Measurements from ENCODE around the gene TPH2.

TPH2 gene

DNA sequence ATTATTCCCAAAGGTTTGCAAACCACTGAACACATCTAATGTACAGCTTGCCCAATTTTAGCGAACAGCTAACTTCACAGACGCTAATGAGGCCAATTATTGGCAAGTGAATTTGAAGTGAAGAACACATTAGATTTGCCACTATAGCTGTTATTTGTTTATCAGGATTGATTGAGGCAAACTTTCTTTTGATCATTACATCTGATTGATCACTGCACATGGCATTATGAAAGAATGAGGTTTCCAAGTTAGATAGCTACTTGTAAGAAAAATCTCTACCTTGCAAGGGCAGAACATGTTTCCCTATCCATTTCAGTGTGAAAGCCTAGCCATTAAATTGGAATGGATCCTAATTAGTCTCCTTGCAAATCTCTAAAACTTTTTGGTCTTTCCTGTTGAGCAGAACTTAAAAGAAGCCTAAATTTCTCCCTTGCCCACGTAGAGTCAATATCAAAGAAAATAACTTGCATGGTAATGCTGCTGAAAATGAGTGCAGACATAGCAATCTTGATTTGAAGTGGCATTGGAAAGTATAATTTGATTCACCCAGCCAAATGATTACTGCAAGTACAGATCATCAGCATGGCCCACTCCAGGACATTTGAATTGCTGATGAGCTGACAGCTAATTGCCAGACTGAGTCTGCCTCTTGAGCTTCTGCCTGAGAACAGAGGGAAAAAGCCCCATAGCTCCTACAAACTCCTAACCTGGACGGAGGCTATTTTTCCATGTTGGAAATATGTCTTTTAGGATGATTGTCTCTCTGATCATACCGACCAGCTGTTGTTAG lies 98.6 kb downstream of the TPH2 start:
- DNase-seq, result no peak

DNA sequence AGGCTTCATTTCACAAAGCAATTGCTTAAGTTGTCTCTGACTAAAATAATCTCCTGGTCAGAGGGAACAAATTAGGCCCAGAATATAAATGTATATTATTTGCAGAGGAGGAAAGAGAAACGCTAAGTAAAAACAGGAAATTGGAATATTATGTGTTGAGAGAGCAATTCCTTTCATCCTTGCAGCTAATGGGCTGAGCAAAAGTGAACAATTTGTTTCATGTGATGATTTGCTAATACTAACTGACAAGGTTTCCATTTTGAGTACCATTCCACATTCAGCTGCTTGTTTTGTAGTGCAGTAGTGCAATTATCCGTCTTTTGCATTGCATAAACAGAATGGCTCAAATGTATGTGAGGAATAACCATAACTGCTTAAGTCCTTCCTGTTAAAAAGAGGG lies 103.2 kb downstream of the TPH2 start:
- DNase-seq, result no peak

DNA sequence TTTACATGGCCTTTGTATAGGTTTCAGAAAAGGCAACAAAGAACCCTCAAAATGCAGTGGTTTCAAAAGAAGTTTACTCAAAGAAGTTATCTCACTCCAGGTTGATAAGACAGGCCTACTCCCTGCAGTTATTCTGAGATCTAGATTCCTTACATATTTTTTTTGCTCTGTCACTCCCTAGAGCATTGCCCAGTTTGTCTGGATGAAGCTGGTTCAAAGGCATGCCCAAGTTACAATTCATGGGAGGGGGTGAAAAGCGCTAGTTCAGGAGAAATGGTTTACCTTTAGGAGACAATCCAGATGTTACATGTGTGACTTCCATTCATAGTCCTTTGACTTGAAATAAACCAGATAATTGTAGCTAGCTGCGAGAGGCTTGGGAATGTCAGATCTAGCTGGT lies 115.0 kb downstream of the TPH2 start:
- no peak for DNase-seq

DNA sequence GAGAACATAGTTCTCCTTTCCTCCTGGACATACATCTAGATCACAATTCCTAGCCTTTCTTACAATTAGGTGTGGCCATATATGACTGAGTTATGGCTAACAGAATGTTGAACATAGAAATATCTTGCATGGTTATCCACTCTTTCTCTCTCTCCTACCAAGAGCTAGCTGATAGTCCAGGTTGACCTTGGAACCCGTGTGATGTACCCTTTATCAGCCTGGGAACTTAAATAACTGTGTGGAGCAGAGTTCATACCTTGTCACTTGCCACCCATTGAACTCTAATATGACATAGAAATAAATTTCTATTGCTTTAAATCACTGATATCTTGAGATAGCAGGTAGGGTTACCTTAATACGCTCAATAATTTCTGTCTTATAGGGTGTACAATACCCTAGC lies 115.9 kb downstream of the TPH2 start:
- no peak for DNase-seq

DNA sequence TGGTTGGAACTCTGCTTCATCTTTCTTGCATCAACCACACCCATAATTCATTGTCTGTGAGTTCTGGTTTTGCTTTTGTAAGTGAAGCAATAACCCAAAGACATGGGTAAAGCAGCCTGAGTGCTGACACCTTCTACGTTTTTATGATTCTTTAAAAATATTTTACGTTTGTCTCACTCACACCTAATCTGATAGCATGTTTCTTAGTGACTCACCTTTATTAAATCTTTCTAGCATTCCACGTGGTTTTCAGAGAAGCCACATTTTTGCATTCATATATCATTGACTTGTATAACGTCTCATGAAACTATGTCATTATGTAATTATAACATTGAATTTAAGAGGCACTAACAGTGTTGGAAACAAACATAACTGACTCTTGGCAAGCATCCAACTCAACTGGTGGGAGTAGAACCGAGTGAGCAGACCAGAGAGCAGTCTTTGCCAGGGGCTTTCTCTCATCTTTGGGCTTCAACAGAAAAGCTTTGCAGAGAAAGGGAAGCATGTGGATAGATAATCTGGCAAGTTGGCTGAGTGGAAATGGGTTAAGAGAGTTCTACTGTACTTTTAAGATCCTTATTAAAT lies 118.8 kb downstream of the TPH2 start:
- no peak for DNase-seq

DNA sequence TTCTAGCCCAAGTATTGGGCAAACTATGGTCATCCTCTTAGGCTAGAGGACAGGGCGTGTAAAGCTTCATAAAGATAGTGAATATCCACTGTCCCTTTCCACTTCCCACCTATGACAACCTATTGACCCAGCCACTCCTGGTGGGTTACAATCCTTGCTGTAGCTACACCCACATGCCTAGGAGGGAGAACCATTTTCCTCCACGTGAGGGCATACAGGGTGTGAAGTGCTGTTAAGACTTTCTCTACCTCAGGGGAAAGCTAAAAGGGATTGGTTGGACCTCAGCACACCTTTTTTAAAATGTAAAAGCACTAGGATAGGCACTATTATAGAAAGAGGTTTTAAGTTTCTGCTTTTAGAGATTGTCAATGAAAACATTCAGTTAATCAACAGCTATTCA lies 124.4 kb downstream of the TPH2 start:
- no peak for DNase-seq

DNA sequence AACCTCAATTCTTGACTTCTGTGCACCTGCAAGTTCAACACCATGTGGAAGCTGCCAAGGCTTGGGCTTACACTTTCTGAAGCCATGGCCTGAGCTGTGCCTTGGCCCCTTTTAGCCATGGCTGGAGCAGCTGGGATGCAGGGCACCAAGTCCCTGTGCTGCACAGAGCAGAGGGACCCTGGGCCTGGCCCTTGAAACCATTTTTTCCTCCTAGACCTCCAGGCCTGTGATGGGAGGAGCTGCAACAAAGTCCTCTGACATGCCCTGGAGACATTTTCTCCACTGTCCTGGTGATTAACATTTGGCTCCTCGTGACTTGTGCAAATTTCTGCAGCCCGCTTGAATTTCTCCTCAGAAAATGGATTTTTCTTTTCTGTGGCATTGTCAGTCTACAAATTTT lies 132.4 kb downstream of the TPH2 start:
- no peak for DNase-seq

DNA sequence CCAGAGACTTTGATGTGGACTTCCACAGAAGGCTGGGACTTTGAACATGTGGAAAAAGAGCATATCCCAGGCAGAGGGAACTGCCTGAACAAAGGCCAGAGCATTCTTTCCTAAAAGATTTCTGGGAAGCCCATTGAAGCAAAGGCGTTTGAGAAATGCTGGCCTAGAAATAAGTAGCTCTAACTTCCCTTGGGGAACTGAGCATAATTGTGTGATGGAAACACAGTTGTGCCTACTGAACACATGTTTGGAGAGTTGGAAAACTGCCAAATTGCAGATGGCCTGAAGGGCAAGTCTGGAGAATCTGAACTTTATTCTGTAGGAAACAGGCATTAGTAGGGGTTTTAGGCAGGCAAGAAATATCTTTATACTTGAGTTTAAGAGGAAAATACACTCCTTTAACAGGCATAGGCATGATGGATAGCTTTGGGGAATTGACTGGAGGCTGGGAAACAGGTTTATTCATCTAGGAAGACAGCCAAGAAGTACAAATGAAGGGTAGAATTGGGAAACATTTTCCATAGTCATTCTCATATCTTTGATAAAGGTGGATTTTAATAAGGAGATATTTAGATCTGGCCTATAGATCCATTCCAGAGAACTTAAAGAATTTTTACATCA lies 134.1 kb downstream of the TPH2 start:
- DNase-seq, result no peak

DNA sequence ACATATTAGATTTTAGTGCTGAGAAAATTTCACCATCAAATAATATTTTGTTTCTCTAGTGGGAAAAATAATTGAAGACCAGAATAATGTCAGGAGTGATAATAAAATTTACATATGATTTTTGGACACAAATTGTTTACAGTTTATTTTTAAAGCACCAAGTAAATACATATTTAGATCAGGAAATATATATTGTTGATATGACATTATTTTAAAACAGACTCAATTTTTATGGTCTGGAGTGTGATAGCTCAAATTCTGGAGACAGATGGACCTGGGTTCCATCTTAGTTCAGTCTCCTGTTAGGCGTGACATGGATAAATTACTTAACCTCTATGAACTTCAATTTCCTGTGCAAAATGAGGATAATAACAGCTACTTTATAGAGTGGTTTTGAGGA lies 135.4 kb downstream of the TPH2 start:
- no peak for DNase-seq

DNA sequence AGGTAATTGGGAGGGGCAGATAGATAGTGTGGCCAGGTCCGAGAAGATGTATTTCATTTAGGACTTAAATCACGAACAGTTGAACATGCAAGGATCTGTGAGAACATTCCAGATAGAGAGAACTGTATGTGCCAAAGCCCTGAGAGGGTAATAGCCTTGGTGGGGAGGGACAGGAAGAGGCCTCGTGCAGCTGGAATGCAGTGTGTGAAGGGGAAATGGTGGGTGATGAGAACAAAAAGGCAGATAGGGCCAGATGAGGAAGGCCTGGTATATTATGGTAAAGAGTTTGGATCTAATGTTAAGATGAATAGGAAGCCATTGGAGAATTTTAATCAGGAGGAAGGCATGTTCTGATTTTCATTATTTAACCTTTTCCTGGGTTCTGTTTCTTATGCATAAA lies 136.3 kb downstream of the TPH2 start:
- no peak for DNase-seq

DNA sequence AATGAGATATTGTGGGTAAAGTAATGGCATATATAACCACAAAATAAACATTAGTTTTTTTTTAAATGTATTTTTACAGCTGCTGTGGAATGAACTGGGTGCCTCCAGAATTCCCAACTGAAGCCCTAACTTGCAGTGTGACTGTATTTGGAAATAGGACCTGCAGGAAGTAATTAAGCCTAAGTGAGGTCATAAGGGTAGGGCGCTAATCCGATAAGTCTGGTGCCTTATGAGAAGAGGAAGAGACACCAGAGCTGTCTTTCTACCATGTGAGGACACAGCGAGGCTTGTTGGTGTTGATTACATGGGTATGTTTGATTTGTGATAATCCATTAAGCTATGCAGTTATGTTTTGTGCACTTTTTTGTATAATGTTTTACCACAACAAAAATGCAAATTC lies 136.8 kb downstream of the TPH2 start:
- no peak for DNase-seq

DNA sequence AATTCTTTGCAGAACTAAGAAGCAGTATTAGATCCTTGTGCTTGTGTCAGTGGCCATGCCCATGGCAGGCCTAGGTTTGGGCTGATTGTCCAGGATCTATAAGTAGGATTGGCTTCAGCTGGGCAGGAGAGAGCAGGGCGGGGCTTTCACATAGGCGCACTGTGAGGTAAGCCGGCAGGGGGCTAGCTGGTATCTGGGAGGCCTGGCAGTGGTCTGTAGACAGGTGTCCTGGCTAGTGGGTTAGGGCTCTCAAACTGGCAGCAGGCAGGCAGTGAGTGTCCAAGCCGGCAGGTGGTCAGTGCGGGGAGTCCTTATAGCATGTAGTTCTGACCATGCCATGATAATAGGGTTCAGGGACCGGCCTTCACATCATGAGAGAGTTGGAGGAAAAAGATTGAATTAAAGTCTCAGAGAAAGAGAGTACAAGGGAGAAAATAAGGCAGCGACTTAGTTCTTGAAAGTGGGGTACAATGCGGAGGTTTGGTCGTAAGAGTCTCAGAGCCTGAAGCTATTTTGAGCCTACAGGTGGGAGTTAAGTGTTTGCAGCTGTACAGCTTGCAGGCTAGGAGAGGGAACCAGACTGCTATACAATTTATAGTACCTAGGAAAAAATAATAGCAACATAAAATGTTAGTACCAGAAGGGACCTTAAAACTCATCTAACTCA lies 137.4 kb downstream of the TPH2 start:
- no peak for DNase-seq

DNA sequence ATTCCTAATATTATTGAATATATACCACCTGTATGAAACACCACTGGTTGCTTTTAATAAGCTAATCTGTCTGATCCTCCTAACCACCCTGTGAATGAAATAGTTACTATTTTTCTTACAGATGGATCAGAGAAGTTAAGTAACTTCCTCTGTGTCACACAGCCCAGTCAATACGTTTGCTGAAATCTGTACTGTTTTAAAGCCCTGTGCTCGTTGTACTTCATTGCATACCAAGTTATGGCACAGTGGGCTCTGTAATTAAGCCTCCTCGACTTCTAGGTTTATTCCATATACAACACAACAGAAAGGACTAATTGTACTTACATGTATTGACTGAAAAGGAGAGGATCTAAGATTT lies 137.9 kb downstream of the TPH2 start:
- DNase-seq, result no peak

DNA sequence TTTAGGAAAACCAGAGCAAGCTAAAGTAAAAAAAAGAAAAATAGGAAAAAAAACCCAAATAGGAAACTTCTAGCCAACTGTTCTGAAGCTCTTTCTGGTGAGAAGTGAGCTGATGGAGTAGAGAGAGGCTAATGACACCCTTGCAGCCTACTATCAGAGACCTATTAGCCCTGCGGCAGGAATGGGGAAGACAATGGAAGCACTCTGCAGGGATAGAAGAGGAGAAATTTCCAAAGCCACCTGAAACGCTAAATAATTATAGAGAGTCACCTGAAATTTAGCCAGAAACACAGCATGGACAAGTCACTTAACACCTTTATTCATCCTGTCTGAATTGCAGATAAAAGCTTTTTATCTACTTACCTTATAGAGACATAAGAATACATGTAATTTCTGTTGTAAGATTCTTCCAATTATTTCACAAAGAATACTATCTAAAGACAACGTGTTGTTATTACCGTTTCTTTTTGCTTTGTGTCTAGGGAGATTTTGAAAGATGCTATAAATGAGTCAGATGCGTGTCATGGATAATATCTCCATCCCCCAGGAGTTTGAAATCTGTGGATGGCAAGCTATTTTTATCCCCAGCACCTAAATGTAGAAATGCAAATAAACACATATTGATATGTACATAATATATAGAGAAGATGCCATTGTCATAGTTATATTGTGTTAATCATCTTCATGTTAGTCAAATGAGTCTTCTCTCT lies 138.6 kb downstream of the TPH2 start:
- no peak for DNase-seq

DNA sequence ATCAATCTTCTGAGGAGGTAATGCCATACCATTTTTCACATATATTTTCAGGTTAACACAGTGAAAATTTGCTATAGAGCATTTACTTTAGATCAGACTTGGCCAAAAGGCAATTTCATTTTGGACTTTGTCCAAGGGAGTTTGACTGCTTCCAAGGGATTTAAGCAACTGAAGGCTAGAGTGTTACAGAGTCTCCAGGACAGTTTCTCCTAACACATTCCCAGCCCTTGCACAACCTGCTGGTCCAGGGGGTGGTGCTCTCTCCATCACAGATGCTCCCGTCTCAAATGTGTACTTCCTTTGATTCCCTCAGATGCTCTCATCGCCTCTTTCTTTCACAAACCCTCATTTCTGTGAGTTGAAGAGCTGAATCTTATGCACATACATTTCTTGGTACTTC lies 143.1 kb downstream of the TPH2 start:
- no peak for DNase-seq

Data from activated T-cell treated with anti-CD3 and anti-CD28 coated beads, Interleukin-2, amount 50 U/mL, for 48 hours (primary cell).